Measurements from ENCODE around the gene CADPS2.

CADPS2 gene

GRCh38 chr7:122674502-122674901, 211.8 kb downstream of the CADPS2 start:
- TF ChIP-seq FOXP2 (optimal IDR thresholded peaks at IDR 0.05; ENCODE audit: borderline replicate concordance, extremely low read depth, extremely low read length, insufficient read depth) (no peak), SIN3A (IDR thresholded peaks at IDR 0.05; ENCODE audit: borderline replicate concordance, insufficient read depth, low read length) (no peak), POLR2AphosphoS5 (IDR thresholded peaks at IDR 0.05; ENCODE audit: low read depth, low read length) (no peak)

GRCh38 chr7:122673951-122674350, 212.3 kb downstream of the CADPS2 start:
- no peak for TF ChIP-seq FOXP2 (optimal IDR thresholded peaks at IDR 0.05; ENCODE audit: borderline replicate concordance, extremely low read depth, extremely low read length, insufficient read depth)
- no peak for TF ChIP-seq POLR2AphosphoS5 (IDR thresholded peaks at IDR 0.05; ENCODE audit: low read depth, low read length)
- no peak for TF ChIP-seq TAF1 (IDR thresholded peaks at IDR 0.05; ENCODE audit: borderline replicate concordance, insufficient read depth, low read length)

GRCh38 chr7:122672536-122672935, 213.7 kb downstream of the CADPS2 start:
- no peak for TF ChIP-seq REST (IDR thresholded peaks at IDR 0.05; ENCODE audit: insufficient read depth in 1 of 2, low read depth in 2 of 2, low read length in 2 of 2)
- TF ChIP-seq TAF1 (IDR thresholded peaks at IDR 0.05; ENCODE audit: borderline replicate concordance, insufficient read depth, low read length), result no peak
- TF ChIP-seq SIN3A (IDR thresholded peaks at IDR 0.05; ENCODE audit: borderline replicate concordance, insufficient read depth, low read length), result no peak
- no peak for TF ChIP-seq POLR2AphosphoS5 (IDR thresholded peaks at IDR 0.05; ENCODE audit: low read depth, low read length)
- TF ChIP-seq FOXP2 (optimal IDR thresholded peaks at IDR 0.05; ENCODE audit: borderline replicate concordance, extremely low read depth, extremely low read length, insufficient read depth), result no peak

DNA sequence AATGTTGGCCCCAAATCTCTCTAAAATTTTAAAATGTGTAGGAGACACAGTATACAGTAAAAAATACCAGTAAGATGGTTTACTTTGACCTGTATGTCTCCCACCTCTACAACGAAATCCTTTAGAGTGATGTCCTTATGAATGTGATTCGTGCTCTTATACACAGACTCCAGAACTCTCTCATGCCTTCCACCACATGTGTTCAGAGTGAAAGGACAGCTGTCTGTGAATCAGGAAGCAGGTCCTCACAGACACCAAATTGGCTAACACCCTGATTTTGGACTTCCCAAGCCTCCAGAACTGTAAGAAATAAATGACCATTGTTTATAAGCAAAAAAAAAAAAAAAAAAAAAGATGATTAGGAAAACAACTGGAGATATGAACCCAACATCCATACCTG, 222.5 kb downstream of the CADPS2 start:
- TF ChIP-seq POLR2AphosphoS5 (IDR thresholded peaks at IDR 0.05; ENCODE audit: low read depth, low read length) (no peak), TAF1 (IDR thresholded peaks at IDR 0.05; ENCODE audit: borderline replicate concordance, insufficient read depth, low read length) (no peak), FOXP2 (optimal IDR thresholded peaks at IDR 0.05; ENCODE audit: borderline replicate concordance, extremely low read depth, extremely low read length, insufficient read depth) (no peak), REST (IDR thresholded peaks at IDR 0.05; ENCODE audit: insufficient read depth in 1 of 2, low read depth in 2 of 2, low read length in 2 of 2) (no peak), SIN3A (IDR thresholded peaks at IDR 0.05; ENCODE audit: borderline replicate concordance, insufficient read depth, low read length) (no peak)

DNA sequence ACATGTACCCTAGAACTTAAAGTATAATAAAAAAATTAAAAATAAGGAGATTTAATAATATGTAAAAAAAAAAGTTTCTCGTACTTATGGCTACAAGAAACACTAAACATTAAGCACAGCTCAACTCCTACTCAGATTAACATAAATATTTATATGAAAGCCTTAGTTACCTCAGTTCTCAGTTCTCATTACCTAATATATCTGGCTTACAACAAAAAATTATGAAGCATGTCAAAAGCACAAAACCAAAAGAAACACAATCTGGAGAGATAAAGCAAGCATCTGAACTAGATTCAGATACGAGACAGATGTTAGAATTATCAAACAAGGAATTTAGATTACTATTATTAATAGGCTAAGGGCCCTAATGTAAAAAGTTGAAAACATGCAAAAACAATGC, 227.4 kb downstream of the CADPS2 start:
- no peak for TF ChIP-seq SIN3A (IDR thresholded peaks at IDR 0.05; ENCODE audit: borderline replicate concordance, insufficient read depth, low read length)
- TF ChIP-seq REST (IDR thresholded peaks at IDR 0.05; ENCODE audit: insufficient read depth in 1 of 2, low read depth in 2 of 2, low read length in 2 of 2), result no peak
- TF ChIP-seq FOXP2 (optimal IDR thresholded peaks at IDR 0.05; ENCODE audit: borderline replicate concordance, extremely low read depth, extremely low read length, insufficient read depth), result no peak
- no peak for TF ChIP-seq POLR2AphosphoS5 (IDR thresholded peaks at IDR 0.05; ENCODE audit: low read depth, low read length)
- no peak for TF ChIP-seq TAF1 (IDR thresholded peaks at IDR 0.05; ENCODE audit: borderline replicate concordance, insufficient read depth, low read length)

DNA sequence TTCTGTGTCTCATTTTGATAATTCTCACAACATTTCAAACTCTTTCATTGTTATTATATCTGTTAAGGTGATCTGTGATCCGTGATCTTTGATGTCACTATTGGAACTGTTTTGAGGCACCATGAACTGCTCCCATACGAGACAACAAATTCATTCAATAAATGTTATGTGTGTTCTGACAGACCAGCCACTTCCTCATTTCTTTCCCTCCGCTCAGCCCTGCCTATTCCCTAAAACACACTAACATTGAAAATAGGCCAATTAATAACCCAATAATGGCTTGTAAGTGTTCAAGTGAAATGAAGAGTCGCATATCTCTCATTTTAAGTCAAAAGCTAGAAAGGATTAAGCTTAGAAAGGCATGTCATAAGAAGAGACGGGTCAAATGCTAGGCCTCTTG, 232.6 kb downstream of the CADPS2 start:
- TF ChIP-seq POLR2AphosphoS5 (IDR thresholded peaks at IDR 0.05; ENCODE audit: low read depth, low read length) (no peak), FOXP2 (optimal IDR thresholded peaks at IDR 0.05; ENCODE audit: borderline replicate concordance, extremely low read depth, extremely low read length, insufficient read depth) (no peak), REST (IDR thresholded peaks at IDR 0.05; ENCODE audit: insufficient read depth in 1 of 2, low read depth in 2 of 2, low read length in 2 of 2) (no peak), SIN3A (IDR thresholded peaks at IDR 0.05; ENCODE audit: borderline replicate concordance, insufficient read depth, low read length) (no peak), TAF1 (IDR thresholded peaks at IDR 0.05; ENCODE audit: borderline replicate concordance, insufficient read depth, low read length) (no peak)

Data from PFSK-1 (cell line).